NCI-H1436 treated with DMSO at 0.1 percent for 48 hours (cell line): ENCODE data around the gene SHFL.

Experiments
- DNase-seq: peaks from one replicate; lab custom pipeline; 2025; lab: John Stamatoyannopoulos, UW

Gene SHFL

DNA sequence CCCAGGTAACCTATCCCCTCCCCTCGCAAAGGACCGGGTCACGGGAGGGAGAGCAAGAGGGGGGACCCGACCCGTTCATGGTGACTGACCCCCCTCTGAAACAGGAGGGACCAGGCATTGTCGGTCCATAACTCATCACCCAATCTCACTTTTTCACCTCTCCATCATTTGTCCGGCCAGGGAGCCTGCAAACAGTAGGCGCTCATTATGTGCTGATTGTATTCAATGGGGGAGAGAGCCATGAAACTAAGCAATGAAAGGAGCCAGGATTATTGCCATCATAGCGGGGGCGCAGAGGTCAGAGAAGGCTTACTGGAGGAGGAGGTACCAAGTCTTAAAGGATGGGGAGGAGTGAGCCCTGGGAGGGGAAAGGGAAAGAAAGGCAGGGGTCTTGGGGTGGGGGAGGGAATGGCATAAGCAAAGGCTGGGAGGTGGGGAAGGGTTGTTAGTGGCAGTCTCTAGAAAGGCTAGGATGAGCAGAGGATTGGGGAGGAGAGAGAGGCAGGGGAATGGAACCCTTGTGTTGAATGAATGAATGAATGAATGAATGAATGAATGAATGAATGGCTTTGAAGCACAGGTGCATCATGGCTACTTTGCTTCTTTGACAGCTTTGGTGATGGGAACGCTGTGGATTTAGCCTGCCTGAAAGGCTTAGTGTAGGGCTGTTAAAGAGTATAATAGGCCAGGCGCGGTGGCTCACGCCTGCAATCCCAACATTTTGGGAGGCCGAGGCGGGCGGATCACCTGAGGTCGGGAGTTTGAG lies 1.4 kb downstream of the SHFL start:
- DNase-seq = no peak

DNA sequence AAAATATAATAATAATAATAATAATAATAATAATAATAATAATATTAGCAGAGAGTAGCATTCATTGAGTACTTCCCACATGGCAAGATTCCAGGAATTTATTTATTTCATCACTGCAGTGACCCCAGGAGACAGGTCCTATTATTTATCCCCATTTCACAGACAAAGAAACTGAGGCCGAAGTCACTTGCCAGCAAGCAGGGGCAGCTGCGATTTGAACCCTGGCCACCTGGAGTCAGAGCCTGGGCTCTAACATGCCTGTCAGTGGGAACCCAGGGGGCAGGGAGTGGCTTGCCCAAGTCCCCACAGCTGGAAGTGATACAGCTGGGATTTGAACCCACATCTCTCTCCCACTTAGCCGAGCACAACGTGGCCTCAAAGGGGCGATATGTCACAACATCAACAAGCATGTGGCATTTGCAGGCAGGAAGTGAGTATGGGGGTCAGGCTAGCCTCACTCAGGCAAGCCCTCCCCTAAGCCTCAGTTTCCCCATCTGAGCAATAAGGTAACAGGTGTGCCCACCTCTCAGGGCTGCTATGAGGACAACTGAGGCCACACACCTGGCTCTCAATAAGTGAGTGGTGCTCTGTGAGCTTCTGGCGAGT lies 2.9 kb downstream of the SHFL start:
- DNase-seq = no peak

DNA sequence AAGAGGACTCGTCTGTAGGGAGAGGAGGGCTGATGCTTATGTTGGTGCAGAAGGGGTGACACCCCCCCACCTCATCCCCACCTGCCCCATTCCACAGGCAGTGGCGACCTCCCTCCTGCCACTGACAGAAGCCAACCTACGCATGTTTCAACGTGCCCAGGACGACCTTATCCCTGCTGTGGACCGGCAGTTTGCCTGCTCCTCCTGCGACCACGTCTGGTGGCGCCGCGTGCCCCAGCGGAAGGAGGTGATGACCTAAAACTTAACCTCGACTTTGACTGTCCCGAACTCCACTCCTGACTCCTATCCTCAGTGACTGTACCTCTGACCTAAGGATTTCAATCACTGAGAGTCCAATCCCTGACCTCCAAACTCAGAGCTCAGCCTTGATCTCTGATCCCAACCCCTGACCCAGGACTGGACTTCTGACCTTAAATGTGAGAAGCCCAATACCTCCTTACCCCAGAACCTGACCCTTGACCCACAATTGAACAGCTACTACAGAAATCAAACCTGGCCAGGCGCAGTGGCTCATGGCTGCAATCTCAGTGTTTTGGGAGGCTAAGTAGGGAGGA lies 3.8 kb downstream of the SHFL start:
- DNase-seq = no peak

DNA sequence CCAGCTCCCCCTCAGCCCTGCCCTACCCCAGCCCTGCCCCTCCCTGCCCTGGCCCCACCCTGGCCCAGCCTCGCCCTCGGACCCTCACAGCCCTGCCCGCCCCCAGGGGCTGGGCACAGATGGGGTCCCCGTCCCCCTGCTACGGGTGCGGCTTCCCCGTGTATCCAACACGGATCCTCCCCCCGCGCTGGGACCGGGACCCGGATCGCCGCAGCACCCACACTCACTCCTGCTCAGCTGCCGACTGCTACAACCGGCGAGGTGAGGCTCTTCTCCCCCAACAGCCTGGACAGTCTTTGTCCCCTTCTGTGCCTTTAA lies 5.2 kb downstream of the SHFL start:
- no peak for DNase-seq

DNA sequence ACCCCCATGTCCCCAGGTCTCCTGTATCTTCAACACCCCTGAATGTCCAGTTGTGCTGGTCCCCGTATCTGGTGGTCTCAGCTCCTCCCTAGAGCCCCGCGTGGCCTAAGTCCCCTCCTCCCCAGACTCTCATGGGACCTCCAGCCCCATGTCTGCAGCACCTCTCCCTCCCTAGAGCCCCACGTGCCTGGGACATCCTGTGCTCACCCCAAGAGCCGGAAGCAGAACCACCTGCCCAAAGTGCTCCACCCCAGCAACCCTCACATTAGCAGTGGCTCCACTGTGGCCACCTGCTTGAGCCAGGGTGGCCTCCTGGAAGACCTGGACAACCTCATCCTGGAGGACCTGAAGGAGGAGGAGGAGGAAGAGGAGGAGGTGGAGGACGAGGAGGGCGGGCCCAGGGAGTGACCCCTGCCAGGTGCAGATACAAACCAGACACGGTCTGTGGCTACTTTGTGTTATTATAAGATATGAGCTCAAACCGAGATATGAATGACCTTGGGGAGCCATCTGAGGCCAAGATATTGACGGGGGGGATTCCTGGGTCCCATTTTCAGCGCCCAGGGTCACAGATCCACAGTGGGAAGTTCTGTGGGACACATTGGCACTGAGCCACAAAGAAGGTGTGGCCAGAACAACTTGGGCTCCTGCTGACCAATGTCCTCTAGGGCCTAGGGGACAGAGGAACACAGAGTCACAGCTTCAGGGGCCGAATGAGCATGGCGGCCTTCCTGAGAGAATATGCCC lies 6.0 kb downstream of the SHFL start:
- no peak for DNase-seq

DNA sequence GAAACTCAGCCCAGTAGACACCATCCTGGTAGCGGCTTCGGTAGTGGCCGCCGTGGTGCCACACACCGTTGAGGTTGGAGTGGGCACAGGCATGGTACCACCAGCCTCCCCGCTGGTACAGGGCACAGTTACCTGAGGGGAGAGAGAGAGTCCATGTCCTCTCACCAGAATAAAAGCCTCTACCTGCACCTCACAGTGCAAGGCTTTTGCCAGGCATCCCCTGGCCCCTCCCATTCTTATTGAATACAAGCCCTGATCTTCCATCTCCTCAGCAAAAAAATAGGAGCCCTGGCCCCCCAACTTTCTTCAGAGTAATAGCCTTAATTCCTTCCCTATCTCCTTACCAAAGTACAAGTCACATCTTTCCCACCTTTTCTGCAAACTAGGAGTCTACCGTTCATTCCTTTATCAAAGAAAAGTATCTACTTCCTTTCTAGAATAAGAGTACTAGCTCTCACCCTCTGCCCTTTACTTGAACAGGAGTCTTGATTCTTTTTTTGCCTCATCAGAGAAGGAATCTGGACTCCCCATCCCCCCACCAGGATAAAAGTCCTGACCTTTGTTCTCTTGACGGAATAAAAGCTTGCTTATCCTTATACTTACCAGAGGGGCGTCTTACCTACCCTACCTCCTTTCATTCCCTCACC lies 6.7 kb downstream of the SHFL start:
- no peak for DNase-seq

DNA sequence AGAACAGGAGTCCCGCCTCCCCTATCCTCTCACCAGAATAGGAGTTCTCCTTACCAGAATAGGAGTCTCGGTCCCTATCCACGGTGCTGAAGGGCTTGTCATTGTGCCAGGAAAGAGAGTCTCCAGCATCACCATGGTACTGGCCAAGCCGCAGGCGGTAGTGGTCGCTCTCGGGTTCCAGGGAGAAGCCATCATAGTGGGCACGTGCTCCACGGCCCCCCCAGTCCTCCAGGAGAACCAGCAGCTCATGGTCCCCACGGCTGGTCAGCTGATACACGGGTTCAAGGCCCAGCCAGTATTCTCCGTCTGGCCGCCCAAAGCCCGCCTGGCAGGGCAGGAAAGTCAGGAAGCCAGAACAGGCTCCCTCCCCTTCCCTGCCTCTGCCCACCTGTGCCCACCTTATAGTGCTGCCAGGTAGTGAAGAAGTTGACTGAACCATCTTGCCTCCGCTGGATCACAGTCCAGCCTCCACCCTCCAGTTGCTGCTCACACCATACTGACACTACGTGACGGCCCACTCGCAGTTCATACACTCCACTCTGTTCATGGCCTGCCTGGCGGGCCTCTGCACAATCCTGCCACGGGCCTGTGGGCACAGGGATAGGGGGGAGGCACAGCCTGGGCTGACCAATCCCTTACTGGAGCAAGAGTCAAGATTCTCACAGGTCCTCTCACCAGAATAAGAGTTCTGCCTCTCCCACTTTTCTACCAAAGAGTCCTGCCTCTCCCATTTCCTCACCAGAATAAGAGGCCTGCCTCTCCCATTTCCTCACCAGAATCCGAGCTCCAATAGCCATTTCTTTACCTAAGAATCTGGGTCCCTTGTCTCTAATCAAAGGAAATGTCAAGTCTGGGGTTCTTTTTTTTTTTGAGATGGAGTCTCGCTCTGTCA lies 7.4 kb downstream of the SHFL start:
- no peak for DNase-seq

DNA sequence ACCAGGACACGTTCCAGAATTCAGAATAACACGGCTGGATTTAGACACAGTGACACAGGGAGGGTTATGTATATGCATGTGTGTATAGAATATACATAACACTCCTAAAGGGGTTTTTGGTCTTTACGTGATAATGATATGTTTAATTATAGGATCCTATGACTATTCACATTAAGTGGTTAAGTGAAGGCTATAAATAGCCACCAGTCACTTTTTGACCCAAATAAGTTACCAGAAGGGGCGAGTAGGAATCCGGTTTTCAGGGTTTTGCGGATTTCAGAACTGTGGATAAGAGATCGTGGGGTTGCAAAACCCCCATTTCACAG lies 9.5 kb downstream of the SHFL start:
- no peak for DNase-seq

DNA sequence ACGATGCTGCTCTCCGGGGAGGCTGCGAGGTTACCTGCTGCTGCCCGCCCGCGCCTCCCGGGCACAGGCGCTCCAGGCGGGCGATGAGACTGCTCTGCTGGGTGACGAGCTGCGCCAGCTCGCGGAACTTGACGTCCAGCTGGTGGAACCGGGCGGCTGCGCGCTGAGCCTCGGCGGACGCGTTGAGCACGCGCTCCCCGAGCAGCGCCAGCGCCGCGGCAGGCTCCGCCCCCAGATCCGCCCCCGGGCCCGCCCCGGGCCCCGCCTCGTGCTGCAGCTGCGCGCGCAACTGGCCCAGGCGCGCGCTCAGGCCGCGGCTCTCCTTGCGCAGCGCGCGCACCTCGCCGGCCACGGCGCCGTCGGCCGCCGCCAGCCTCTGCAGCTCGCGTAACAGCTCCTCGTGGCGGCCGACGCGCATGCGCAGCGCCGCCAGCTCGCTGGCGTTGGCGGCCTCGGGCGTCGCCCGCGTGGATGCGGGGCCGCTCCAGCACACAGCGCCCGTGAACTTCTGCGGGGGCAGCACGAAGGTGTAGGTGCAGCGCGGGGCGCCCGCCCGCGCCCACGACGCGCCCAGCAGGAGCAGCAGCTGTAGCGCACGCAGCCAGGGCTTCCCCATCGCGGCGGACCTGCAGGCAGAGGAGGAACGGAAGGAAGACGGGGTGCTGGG lies 10.0 kb downstream of the SHFL start:
- peak; percentile 14 for DNase-seq

DNA sequence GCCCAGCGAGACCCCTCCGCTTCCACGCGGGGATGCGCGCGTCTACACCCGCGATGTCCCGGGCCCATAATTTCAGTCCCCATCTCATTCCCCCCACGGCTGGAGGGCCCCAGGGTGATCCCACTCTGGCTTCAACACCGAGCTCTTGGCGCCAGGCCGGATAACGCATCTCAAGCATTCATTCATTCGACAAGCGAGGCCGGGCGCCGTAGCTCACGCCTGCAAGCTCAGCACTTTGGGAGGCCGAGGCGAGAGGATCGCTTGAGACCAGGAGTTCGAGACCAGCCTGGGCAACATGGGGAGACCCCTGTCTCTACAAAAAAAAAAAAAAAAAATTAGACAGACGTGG lies 10.5 kb downstream of the SHFL start:
- DNase-seq = no peak

DNA sequence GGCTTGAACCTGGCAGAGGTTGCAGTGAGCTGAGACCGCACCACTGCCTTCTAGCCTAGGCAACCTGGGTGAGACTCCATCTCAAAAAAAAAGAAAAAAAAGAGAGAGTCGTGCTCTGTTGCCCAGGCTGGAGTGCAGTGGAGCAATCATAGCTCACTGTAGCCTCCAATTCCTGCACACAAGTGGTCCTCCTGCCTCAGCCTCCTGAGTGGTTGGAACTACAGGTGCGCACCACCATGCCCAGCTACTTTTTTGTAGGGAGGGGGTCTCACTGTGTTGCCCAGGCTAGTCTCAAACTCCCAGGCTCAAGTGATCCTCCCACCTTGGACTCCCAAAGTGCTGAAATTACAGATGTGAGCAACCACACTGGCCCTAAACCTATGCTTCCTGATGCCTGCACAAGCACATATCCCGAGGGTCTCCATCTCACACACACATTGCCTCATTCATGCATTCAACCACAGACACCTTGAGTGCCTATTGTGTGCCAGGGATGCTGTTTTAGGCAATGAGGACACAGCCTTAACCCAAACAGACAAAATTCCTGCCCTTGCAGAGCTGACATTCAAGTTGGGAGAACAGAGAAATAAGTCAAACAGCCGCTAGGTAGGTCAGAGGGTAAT lies 14.2 kb downstream of the SHFL start:
- DNase-seq = no peak

DNA sequence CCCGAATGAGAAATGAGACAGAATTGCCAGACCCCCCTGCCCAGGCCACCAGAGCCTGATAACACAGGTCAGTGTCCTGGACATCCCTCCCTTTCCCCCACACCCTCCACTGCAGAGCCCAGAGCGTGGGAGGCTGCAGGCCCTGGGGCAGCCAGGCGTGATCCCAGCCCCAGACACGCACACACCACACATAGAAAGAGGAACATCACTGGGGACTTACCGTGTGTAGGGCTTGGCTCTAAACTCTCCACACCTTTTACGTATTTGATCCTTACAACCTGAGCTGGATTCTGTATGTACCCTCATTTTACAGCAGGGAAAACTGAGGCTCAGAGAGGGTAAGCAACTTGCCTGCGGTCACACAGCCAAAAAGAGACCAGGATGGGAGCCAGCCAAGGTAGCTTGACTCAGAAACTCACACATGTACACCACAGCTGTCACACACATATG lies 16.7 kb downstream of the SHFL start:
- DNase-seq = no peak

DNA sequence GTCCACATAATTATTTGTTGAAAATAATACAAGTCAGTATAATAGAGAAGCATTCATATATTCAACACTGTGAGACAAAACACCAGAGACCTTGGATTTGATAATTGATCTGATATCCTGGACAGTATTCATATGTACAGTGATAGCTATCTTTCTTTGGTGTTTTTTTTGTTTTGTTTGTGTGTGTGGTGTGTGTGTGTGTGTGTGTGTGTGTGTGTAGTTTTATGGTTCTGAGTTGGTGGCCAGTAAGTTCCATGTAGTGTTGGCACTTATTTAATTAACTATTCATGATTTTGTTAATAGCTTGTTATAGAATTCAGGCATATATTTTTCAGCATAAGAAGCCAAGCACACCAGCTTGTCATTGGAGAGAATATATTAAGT lies 18.0 kb downstream of the SHFL start:
- no peak for DNase-seq

DNA sequence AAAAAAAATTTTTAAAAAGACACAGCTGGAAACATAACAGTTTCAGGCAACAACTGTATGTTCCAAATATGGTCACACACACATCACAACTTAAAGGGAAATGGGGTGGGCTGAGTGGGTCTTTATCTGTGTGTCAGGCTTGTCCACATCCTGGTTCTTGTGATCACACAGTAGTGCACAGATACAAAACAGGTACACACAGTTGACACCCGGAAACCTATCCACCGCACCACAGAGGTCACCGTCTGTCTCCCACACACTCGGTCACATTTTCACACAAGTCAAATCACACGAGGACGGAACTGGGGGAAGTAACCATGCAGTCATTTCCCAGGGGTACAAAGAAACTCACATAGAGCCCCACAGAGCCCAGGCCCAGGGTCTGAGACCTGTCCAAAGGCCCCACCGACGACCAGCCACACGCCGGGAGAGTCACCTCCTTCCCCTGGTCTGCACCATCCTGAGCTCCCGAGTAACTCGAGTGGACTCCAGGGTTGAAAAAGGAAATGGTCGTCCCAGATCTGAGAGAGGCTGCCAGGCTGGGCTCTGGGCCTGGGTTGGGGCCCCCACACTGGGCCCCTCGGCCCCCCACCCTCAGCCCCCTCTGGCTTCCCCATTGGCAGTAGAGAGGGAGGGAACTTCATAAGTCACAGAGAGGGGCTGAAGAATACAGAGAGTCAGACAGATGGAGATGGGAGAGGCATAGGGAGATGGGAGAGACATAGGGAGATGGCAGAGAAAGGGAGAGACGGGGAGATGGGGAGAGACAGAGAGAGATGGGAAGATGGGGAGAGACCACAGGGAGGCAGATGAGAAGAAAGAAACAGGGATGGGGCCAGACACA lies 18.8 kb downstream of the SHFL start:
- no peak for DNase-seq

DNA sequence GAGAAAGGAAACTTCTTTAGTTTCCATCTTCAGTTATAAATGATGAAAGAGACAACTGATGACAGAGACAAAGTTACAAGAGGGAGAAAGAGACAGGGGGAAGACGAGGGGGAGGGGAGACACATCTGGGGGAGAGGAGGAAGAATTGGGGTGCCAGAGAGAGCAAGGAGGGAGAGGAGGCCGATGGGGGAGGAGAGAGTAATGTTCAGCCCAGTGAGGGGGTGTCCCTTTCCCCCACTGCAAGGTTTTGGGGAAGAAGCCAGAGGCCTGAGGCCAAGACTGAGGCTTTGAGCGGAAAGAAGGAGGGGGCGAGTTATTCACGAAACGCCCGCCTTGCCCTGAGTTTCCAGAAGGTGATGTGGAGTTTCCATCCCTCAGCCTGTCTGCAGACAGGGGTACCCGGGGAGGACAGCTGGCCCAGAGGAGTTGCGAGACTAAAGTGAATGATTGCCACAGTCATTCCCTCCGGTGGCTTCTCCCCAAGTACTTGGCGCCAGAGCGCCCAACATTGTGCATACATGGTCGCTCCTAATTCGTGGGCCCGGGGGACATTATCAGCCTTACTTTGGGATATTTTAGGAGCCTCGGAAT lies 19.5 kb downstream of the SHFL start:
- no peak for DNase-seq

DNA sequence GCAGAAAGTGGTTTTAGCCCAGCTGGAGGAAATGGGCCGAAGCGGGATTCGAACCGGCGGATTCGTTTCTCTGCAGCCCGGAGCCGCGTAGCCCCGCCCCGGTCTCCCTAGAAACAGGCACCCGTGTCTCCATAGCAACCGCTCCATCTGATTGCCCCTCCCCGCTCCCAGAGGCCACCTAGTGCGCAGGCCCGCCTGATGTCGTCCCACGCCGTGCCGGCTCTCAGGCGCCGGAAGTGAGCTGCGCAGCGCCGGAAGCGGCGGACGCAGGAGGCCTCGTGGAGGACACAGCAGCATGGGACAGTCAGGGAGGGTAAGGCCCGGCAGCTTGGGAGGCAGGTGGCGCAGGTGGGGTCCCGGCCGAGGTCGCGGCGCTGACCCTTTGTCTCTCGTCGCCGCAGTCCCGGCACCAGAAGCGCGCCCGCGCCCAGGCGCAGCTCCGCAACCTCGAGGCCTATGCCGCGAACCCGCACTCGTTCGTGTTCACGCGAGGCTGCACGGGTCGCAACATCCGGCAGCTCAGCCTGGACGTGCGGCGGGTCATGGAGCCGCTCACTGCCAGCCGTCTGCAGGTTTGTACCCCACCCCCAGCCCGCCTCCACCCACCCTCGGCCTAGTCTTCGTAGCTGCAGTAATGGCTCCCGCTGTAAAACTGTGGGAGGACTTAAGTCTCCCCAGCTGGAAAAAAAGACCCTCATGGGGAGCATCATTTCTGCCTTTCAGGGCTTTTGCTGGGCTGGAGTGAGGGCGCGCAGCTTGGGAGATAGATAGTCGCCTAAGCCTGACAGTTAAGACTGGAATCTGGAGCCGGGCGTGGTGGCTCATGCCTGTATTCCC lies 20.2 kb downstream of the SHFL start, which contains the start of gene PPAN:
Gene PPAN (plus strand): TSS at position 263 of the 837 bp plus-strand sequence. CDS start 33 bp downstream, at position 296.
- peak; percentile 80 for DNase-seq

DNA sequence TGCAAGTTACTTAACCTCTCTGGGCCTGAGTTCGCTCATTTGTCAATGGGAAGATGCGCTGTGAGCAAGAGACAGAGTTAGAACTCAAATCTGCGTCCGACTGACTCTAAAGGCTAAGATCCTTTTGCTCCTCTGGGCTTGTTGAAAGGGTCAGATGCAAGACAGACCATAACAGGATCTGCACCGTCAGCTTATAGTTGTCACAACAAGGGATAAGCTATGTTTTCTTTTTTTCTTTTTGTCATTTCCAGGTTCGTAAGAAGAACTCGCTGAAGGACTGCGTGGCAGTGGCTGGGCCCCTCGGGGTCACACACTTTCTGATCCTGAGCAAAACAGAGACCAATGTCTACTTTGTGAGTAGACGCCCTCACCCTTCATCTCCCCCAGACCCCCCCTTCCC lies 21.1 kb downstream of the SHFL start:
- no peak for DNase-seq

DNA sequence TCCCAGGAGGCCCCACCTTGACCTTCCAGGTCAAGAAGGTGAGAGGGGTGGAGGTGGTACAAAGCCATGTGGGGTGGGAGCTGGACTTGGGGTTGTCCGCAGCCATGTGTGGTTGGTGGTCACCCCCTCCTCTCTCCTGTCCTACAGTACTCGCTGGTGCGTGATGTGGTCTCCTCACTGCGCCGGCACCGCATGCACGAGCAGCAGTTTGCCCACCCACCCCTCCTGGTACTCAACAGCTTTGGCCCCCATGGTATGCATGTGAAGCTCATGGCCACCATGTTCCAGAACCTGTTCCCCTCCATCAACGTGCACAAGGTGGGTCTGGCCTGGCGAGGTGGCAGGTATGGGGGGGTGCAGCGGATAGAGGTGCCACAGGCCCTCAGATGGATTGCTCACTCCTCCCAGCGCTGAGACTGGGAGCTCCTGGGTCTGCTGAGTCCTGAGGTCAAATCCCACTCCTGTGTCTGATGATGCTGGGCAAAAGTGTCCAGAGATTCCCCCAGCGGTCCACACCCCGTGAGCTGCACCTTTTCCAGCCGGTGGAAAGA lies 21.8 kb downstream of the SHFL start:
- no peak for DNase-seq
